PC-9 (cell line): ENCODE measurements around the gene MAN1C1. TPM values are rescaled to one million over a fixed set of nuclear protein-coding genes. Genes with fewer than 3 reads are reported as not detected.

Experiments
- BruUV-seq: library from RNA; stranded (reverse); fragments of 400-500 nt; replicated peaks from 2 replicates; lab custom pipeline; 2021; lab: Mats Ljungman, UMichigan
- CTCF ChIA-PET: fragments of 300-600 bp; sonication (Branson Sonifier 250); formaldehyde crosslinking; loops from one replicate; lab custom pipeline; 2022; ENCODE audit warnings: antibody characterized with exemption; lab: Charles Lee
- POLR2A ChIA-PET: fragments of 300-600 bp; sonication (Branson Sonifier 250); formaldehyde crosslinking; loops from one replicate; lab custom pipeline; 2022; ENCODE audit warnings: antibody characterized with exemption; ENCODE audit not compliant: unreplicated experiment; lab: Charles Lee
- DNase-seq, 2 experiments: peaks; one replicate each; pipeline versions ENCODE4 v3.0.0 to v3.0.0-alpha.2; 2015 to 2022; ENCODE audit warnings: mixed read lengths in 1 of 2
- H2AFZ ChIP-seq: fragments of 200-600 bp; sonication (generic); 2 replicates; pipeline ENCODE4 v1.8.1; 2017; ENCODE audit warnings: antibody characterized with exemption
- H3F3A ChIP-seq: fragments of 200-600 bp; sonication (generic); 2 replicates; pipeline ENCODE4 v1.8.1; 2017; ENCODE audit warnings: antibody characterized with exemption, mild to moderate bottlenecking, low read depth; ENCODE audit not compliant: insufficient read depth
- H3K27ac ChIP-seq: fragments of 200-600 bp; sonication (generic); 2 replicates; pipeline ENCODE4 v1.6.1; 2016; ENCODE audit warnings: mixed run types
- H3K27me3 ChIP-seq: fragments of 200-600 bp; sonication (generic); 2 replicates; pipeline ENCODE4 v1.6.1; 2016; ENCODE audit warnings: low read depth, mixed run types; ENCODE audit not compliant: insufficient read depth
- H3K36me3 ChIP-seq: fragments of 200-600 bp; sonication (generic); 2 replicates; pipeline ENCODE4 v1.6.1; 2016; ENCODE audit warnings: low read depth, mixed run types
- H3K4me1 ChIP-seq: fragments of 200-600 bp; sonication (generic); replicated peaks from 2 replicates; pipeline ENCODE4 v1.6.1; 2016; ENCODE audit warnings: mixed run types; ENCODE audit not compliant: insufficient read depth
- H3K4me2 ChIP-seq: fragments of 200-600 bp; sonication (generic); 2 replicates; pipeline ENCODE4 v1.6.1; 2017; ENCODE audit warnings: mixed run types
- H3K4me3 ChIP-seq: fragments of 200-600 bp; sonication (generic); 2 replicates; pipeline ENCODE4 v1.6.1; 2016; ENCODE audit warnings: mixed run types
- H3K79me2 ChIP-seq: fragments of 200-600 bp; sonication (generic); 2 replicates; pipeline ENCODE4 v1.6.1; 2017; ENCODE audit warnings: low read depth, mixed run types
- H3K9me2 ChIP-seq: fragments of 200-600 bp; sonication (generic); 2 replicates; pipeline ENCODE4 v1.8.1; 2017; ENCODE audit warnings: mild to moderate bottlenecking; ENCODE audit not compliant: insufficient read depth
- H3K9me3 ChIP-seq: fragments of 200-600 bp; sonication (generic); 2 replicates; pipeline ENCODE4 v1.8.1; 2016; ENCODE audit warnings: low read depth; ENCODE audit not compliant: insufficient read depth
- H4K20me1 ChIP-seq: fragments of 200-600 bp; sonication (generic); 2 replicates; pipeline ENCODE4 v1.8.1; 2017; ENCODE audit not compliant: insufficient read depth
- CTCF ChIP-seq: fragments of 200-600 bp; sonication (generic); conservative IDR thresholded peaks from 2 replicates; pipeline ENCODE4 v1.6.1; 2017; ENCODE audit warnings: mixed run types, antibody characterized with exemption, mild to moderate bottlenecking, moderate library complexity
- EZH2 ChIP-seq: fragments of 200-600 bp; sonication (generic); IDR thresholded peaks from 2 replicates; pipeline ENCODE4 v1.8.0; 2017; ENCODE audit warnings: antibody characterized with exemption, low read depth
- intact Hi-C: fragments of 100-400 bp; cut with micrococcal nuclease; formaldehyde crosslinking; loops from one replicate; pipeline ENCODE4 v1.10.0; 2022; ENCODE audit not compliant: unreplicated experiment
- total RNA-seq: library from RNA; stranded (reverse); gene quantifications from 2 replicates; pipeline ENCODE4 v1.2.3, GENCODE V29; 2021

Gene MAN1C1
- total RNA-seq, 1 experiment from 2014 or later: 0.41 TPM

GRCh38 chr1:25623007-25623406 is 6.4 kb downstream of the MAN1C1 start:
- H3K4me1 ChIP-seq: no peaks in the 10 kb centered on the region
- no peak overlapping the region for H3K27ac ChIP-seq
- intact Hi-C loops: no loop called here
- H3K79me2 ChIP-seq: no peaks in the 10 kb centered on the region
- ChIA-PET POLR2A (no interaction called here), CTCF (no interaction called here)
- no peaks in the 10 kb centered on the region; the same call in 1 of the 2 replicates for H3K27me3 ChIP-seq
- H3K4me2 ChIP-seq: no peak overlapping the region
- TF ChIP-seq CTCF (no peak), EZH2 (no peak)
- no peaks in the 10 kb centered on the region for H3F3A ChIP-seq
- H3K9me2 ChIP-seq: no peaks in the 10 kb centered on the region
- H2AFZ ChIP-seq: no peak overlapping the region
- no peaks in the 10 kb centered on the region for H3K9me3 ChIP-seq
- no peaks in the 10 kb centered on the region for H4K20me1 ChIP-seq
- BruUV-seq: no TSS peak
- H3K36me3 ChIP-seq: no peaks in the 10 kb centered on the region
- no peak overlapping the region for H3K4me3 ChIP-seq
- DNase-seq: no peak

DNA sequence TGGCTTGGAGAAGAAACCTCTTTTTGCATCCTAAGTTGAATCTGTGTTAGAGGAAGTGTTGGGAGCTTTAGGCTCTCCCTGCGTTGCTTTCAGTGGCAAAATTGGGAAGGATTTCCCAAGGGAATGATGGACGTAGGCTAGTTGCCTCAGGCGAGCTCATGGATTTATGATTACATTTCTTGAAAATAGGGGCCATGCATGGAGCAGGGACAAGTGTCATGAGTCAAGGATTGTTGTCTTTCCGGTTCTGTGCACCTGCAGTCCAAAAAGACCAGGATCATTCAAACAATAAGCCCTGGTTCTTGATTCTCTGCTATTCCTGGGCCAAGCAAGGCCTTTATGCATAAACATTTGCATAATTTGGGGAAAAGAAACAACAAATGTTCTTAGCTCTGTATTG is 7.1 kb downstream of the MAN1C1 start:
- Histone ChIP-seq H3K27me3 (no peaks in the 10 kb centered on the region; the same call in 1 of the 2 replicates), H2AFZ (no peak overlapping the region), H3K4me2 (no peak overlapping the region), H4K20me1 (no peaks in the 10 kb centered on the region), H3K79me2 (no peaks in the 10 kb centered on the region), H3K4me3 (no peak overlapping the region), H3K9me2 (no peaks in the 10 kb centered on the region), H3K36me3 (no peaks in the 10 kb centered on the region), H3K27ac (no peak overlapping the region), H3K9me3 (no peaks in the 10 kb centered on the region), H3K4me1 (no peaks in the 10 kb centered on the region), H3F3A (no peaks in the 10 kb centered on the region)
- no TSS peak for BruUV-seq
- DNase-seq: no peak
- ChIA-PET CTCF (no interaction called here), POLR2A (no interaction called here)
- TF ChIP-seq EZH2: no peak
- no peak for TF ChIP-seq CTCF
- intact Hi-C loops: no loop called here

GRCh38 chr1:25624156-25624555 is 7.6 kb downstream of the MAN1C1 start:
- Histone ChIP-seq H3K9me3 (no peaks in the 10 kb centered on the region), H3K4me3 (no peak overlapping the region), H3K4me2 (no peak overlapping the region), H3K36me3 (no peaks in the 10 kb centered on the region), H3K4me1 (no peaks in the 10 kb centered on the region), H2AFZ (no peak overlapping the region), H3K79me2 (no peaks in the 10 kb centered on the region), H3K27me3 (no peaks in the 10 kb centered on the region), H3F3A (no peaks in the 10 kb centered on the region), H3K9me2 (no peaks in the 10 kb centered on the region), H4K20me1 (no peaks in the 10 kb centered on the region), H3K27ac (no peak overlapping the region)
- BruUV-seq: no TSS peak
- POLR2A ChIA-PET: no interaction called here
- DNase-seq: no peak
- intact Hi-C loops: no loop called here
- CTCF ChIA-PET: interaction anchor here (0.6 kb wide), 1 partner anchor 84 kb away, joined by 6 read pairs; no protein-coding TSS in a partner anchor
- no peak for TF ChIP-seq CTCF
- no peak for TF ChIP-seq EZH2
